Measurements from ENCODE around the gene AASS.

DNA sequence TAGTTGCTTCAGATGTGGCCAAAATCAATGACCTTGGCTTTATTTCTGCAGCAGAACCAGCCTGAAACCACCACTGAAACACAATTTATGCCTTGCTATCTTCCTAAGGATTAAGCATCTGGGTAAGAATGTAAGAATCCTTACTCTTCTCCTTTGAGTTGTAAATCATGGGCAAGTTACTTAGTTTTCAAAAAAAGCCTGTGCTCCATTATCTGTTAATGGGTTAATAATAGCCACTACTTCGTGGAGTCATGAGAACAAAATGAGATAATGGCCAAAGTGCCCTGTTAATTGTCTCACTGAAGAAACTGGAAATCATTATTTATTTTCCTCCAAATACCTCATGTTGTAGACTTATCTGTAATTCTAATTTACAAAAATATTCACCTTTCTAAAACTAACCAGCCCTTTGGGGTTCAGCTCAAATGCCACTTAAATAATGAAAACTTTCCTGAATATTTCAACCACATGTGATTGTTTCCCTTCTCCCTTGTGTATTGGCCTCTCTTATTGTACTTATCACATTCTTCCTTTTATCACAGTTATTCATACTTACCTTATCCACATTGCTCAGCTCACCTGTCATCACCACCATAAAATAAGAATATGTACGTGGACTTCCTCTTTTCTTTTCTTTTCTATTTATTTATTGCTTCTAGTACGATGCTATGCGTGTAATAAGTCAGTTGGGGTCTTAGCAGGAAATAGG lies 2.0 kb upstream of the AASS start:
- TF ChIP-seq, protein P1, sequence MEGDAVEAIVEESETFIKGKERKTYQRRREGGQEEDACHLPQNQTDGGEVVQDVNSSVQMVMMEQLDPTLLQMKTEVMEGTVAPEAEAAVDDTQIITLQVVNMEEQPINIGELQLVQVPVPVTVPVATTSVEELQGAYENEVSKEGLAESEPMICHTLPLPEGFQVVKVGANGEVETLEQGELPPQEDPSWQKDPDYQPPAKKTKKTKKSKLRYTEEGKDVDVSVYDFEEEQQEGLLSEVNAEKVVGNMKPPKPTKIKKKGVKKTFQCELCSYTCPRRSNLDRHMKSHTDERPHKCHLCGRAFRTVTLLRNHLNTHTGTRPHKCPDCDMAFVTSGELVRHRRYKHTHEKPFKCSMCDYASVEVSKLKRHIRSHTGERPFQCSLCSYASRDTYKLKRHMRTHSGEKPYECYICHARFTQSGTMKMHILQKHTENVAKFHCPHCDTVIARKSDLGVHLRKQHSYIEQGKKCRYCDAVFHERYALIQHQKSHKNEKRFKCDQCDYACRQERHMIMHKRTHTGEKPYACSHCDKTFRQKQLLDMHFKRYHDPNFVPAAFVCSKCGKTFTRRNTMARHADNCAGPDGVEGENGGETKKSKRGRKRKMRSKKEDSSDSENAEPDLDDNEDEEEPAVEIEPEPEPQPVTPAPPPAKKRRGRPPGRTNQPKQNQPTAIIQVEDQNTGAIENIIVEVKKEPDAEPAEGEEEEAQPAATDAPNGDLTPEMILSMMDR (IDR thresholded peaks at IDR 0.05): no peak
- no peak for TF ChIP-seq POLR2A (IDR thresholded peaks at IDR 0.05)
